Measurements from ENCODE around the gene TENM3. TPM values are rescaled to one million over a fixed set of nuclear protein-coding genes. Genes with fewer than 3 reads are reported as not detected.

TENM3 gene
- total and polyA plus RNA-seq, 10 of the 15 experiments (the other 5 are each of a cell fraction or from before 2014, with no cell fraction given) = 0.01 to 1.7 (median 0.08) TPM; not detected in 2

DNA sequence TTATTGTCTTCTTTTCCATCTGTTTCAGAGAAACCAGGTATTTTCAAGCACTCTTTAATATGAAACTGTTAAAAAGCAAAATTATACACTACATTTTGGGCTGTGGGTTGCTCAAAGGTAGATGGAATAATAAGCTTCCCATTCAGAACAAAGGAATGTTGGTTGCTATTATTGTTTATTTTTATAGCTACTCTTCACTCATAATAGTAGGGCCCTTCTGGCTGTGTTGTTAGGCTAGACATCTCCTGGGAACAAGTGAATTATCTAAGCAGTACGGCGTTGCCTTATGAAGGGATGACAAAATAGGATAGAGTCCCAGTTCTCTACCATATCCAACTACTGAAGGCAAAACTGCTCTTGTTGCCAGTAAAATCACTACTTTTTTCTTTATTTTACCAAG, 34.2 kb downstream of the TENM3 start:
- BruUV-seq (replicated peaks) = no TSS peak
- no peaks in the 10 kb centered on the region for H3K36me3 ChIP-seq (ENCODE audit: control insufficient read depth in 2 of 2, insufficient read depth in 2 of 2, low read length in 1 of 2)
- intact Hi-C loops (cut with micrococcal nuclease; ENCODE audit: unreplicated experiment) (no loop called here), in situ Hi-C loops (cut with MboI) (no loop called here)
- no peaks in the 10 kb centered on the region for H3K79me2 ChIP-seq (ENCODE audit: control insufficient read depth, insufficient read depth, low read length)
- no peak overlapping the region for H3K9ac ChIP-seq (ENCODE audit: control insufficient read depth, insufficient read depth, low read length)
- H4K20me1 ChIP-seq (ENCODE audit: control insufficient read depth, insufficient read depth) = no peaks in the 10 kb centered on the region
- H3K4me2 ChIP-seq (ENCODE audit: control insufficient read depth, insufficient read depth) = no peak overlapping the region
- RAD21 ChIA-PET (ENCODE audit: unreplicated experiment) = no interaction called here
- 35% methylated on average over 2 of the region's 2 CpGs for WGBS (ENCODE audit: insufficient coverage, insufficient replicate concordance, low lambda C conversion rate, missing lambda C conversion rate)
- no peak for DNase-seq (ENCODE audit: low read depth, low spot score)
- H3K27ac ChIP-seq (ENCODE audit: control insufficient read depth, insufficient read depth) = no peak overlapping the region
- no peak overlapping the region for H3K4me3 ChIP-seq
- H3K27me3 ChIP-seq (replicated peaks in 1 of 2; ENCODE audit: control insufficient read depth in 2 of 2, insufficient read depth in 2 of 2, low read length in 1 of 2) = no peaks in the 10 kb centered on the region
- FAIRE-seq = no peak
- H3K9me3 ChIP-seq (replicated peaks; ENCODE audit: control insufficient read depth, insufficient read depth, low read length) = no peaks in the 10 kb centered on the region
- H2AFZ ChIP-seq (ENCODE audit: control insufficient read depth, low read depth, low read length) = no peak overlapping the region
- CTCF ChIA-PET = interaction anchor here (1.2 kb wide), 1 partner anchor 12 kb away, joined by 3 read pairs; no protein-coding TSS in a partner anchor
- POLR2A ChIA-PET = no interaction called here
- no peaks in the 10 kb centered on the region for H3K4me1 ChIP-seq (ENCODE audit: control insufficient read depth, insufficient read depth, low read length)
- SMC1A ChIA-PET (ENCODE audit: uncharacterized antibody, unreplicated experiment) = no interaction called here
- no peak for ATAC-seq
- TF ChIP-seq POLR2A (IDR thresholded peaks at IDR 0.05; ENCODE audit: low read depth, low read length) (no peak), SREBF2 (IDR thresholded peaks at IDR 0.05; ENCODE audit: low read length) (no peak), TBL1XR1 (IDR thresholded peaks at IDR 0.05; ENCODE audit: low read depth, low read length) (no peak), ZNF622 (IDR thresholded peaks at IDR 0.05) (no peak), POU2F2 (IDR thresholded peaks at IDR 0.05; ENCODE audit: borderline replicate concordance, low read depth, low read length) (no peak), NFYA (IDR thresholded peaks at IDR 0.05; ENCODE audit: borderline replicate concordance, low read depth, low read length) (no peak), SIN3A (IDR thresholded peaks at IDR 0.05; ENCODE audit: low read depth, low read length) (no peak), ASH2L (IDR thresholded peaks at IDR 0.05; ENCODE audit: borderline replicate concordance, low read depth) (no peak), PAX8 (IDR thresholded peaks at IDR 0.05) (no peak), NFYB (IDR thresholded peaks at IDR 0.05; ENCODE audit: insufficient read depth, low read depth, low read length) (no peak), HDAC6 (IDR thresholded peaks at IDR 0.05; ENCODE audit: unreplicated experiment) (no peak), HDAC2 (IDR thresholded peaks at IDR 0.05) (no peak), CBX3 (IDR thresholded peaks at IDR 0.05; ENCODE audit: borderline replicate concordance, low read depth) (no peak), YY1 (IDR thresholded peaks at IDR 0.05; ENCODE audit: low read depth, low read length) (no peak), MYB (IDR thresholded peaks at IDR 0.05; ENCODE audit: borderline replicate concordance, low read depth, low read length) (no peak)
- TF ChIP-seq, protein P1, sequence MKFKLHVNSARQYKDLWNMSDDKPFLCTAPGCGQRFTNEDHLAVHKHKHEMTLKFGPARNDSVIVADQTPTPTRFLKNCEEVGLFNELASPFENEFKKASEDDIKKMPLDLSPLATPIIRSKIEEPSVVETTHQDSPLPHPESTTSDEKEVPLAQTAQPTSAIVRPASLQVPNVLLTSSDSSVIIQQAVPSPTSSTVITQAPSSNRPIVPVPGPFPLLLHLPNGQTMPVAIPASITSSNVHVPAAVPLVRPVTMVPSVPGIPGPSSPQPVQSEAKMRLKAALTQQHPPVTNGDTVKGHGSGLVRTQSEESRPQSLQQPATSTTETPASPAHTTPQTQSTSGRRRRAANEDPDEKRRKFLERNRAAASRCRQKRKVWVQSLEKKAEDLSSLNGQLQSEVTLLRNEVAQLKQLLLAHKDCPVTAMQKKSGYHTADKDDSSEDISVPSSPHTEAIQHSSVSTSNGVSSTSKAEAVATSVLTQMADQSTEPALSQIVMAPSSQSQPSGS (IDR thresholded peaks at IDR 0.05; ENCODE audit: low read length) = no peak
- TF ChIP-seq, protein P2, sequence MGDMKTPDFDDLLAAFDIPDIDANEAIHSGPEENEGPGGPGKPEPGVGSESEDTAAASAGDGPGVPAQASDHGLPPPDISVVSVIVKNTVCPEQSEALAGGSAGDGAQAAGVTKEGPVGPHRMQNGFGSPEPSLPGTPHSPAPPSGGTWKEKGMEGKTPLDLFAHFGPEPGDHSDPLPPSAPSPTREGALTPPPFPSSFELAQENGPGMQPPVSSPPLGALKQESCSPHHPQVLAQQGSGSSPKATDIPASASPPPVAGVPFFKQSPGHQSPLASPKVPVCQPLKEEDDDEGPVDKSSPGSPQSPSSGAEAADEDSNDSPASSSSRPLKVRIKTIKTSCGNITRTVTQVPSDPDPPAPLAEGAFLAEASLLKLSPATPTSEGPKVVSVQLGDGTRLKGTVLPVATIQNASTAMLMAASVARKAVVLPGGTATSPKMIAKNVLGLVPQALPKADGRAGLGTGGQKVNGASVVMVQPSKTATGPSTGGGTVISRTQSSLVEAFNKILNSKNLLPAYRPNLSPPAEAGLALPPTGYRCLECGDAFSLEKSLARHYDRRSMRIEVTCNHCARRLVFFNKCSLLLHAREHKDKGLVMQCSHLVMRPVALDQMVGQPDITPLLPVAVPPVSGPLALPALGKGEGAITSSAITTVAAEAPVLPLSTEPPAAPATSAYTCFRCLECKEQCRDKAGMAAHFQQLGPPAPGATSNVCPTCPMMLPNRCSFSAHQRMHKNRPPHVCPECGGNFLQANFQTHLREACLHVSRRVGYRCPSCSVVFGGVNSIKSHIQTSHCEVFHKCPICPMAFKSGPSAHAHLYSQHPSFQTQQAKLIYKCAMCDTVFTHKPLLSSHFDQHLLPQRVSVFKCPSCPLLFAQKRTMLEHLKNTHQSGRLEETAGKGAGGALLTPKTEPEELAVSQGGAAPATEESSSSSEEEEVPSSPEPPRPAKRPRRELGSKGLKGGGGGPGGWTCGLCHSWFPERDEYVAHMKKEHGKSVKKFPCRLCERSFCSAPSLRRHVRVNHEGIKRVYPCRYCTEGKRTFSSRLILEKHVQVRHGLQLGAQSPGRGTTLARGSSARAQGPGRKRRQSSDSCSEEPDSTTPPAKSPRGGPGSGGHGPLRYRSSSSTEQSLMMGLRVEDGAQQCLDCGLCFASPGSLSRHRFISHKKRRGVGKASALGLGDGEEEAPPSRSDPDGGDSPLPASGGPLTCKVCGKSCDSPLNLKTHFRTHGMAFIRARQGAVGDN (IDR thresholded peaks at IDR 0.05) = no peak
- TF ChIP-seq, protein P3, sequence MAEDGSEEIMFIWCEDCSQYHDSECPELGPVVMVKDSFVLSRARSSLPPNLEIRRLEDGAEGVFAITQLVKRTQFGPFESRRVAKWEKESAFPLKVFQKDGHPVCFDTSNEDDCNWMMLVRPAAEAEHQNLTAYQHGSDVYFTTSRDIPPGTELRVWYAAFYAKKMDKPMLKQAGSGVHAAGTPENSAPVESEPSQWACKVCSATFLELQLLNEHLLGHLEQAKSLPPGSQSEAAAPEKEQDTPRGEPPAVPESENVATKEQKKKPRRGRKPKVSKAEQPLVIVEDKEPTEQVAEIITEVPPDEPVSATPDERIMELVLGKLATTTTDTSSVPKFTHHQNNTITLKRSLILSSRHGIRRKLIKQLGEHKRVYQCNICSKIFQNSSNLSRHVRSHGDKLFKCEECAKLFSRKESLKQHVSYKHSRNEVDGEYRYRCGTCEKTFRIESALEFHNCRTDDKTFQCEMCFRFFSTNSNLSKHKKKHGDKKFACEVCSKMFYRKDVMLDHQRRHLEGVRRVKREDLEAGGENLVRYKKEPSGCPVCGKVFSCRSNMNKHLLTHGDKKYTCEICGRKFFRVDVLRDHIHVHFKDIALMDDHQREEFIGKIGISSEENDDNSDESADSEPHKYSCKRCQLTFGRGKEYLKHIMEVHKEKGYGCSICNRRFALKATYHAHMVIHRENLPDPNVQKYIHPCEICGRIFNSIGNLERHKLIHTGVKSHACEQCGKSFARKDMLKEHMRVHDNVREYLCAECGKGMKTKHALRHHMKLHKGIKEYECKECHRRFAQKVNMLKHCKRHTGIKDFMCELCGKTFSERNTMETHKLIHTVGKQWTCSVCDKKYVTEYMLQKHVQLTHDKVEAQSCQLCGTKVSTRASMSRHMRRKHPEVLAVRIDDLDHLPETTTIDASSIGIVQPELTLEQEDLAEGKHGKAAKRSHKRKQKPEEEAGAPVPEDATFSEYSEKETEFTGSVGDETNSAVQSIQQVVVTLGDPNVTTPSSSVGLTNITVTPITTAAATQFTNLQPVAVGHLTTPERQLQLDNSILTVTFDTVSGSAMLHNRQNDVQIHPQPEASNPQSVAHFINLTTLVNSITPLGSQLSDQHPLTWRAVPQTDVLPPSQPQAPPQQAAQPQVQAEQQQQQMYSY (CRISPR knock-in tag; IDR thresholded peaks at IDR 0.05) = no peak

Measured in GM12878 (cell line).